GM21423 (cell line): ENCODE data around the gene PTPRM.
"Not testable (repeated sequence)": the region's sequence is repeated elsewhere in the genome, so short reads cannot be mapped to it uniquely, and the experiment has no call there.

ENCODE experiments used
- ATAC-seq: cut with Tn5 transposase; IDR thresholded peaks from one replicate; pipeline ENCODE4 v1.9.1; 2021; ENCODE audit warnings: mild to moderate bottlenecking, moderate library complexity; ENCODE audit not compliant: unreplicated experiment

Gene PTPRM

GRCh38 chr18:7924616-7925015, 357.5 kb downstream of the PTPRM start:
- no peak for ATAC-seq

- no peak for ATAC-seq
These were observed 359.4 kb downstream of the PTPRM start for GRCh38 chr18:7926526-7926925.

GRCh38 chr18:7927119-7927518, 360.0 kb downstream of the PTPRM start:
- ATAC-seq = no peak

GRCh38 chr18:7931763-7932162, 364.6 kb downstream of the PTPRM start:
- no peak for ATAC-seq

GRCh38 chr18:7937268-7937667, 370.2 kb downstream of the PTPRM start:
- ATAC-seq = no peak

GRCh38 chr18:7939521-7939920, 372.4 kb downstream of the PTPRM start:
- no peak for ATAC-seq

GRCh38 chr18:7940379-7940778, 373.3 kb downstream of the PTPRM start:
- ATAC-seq = no peak

GRCh38 chr18:7940971-7941370, 373.9 kb downstream of the PTPRM start:
- ATAC-seq = no peak

GRCh38 chr18:7941533-7941932, 374.4 kb downstream of the PTPRM start:
- ATAC-seq = no peak

- no peak for ATAC-seq
These were observed 378.8 kb downstream of the PTPRM start for GRCh38 chr18:7945882-7946281.

- no peak for ATAC-seq
These were observed 379.7 kb downstream of the PTPRM start for GRCh38 chr18:7946734-7947377.

- no peak for ATAC-seq
These were observed 383.4 kb downstream of the PTPRM start for GRCh38 chr18:7950380-7951136.

- peak; percentile 73 for ATAC-seq
These were observed 386.2 kb downstream of the PTPRM start for GRCh38 chr18:7953095-7953958.

GRCh38 chr18:7954238-7954637, 387.1 kb downstream of the PTPRM start:
- ATAC-seq = no peak

- ATAC-seq = no peak
These were observed 388.1 kb downstream of the PTPRM start for GRCh38 chr18:7955175-7955574.

- ATAC-seq = no peak
These were observed 390.2 kb downstream of the PTPRM start for GRCh38 chr18:7957297-7957696.

- no peak for ATAC-seq
These were observed 391.2 kb downstream of the PTPRM start for GRCh38 chr18:7958081-7958896.

GRCh38 chr18:7958897-7959146, 391.7 kb downstream of the PTPRM start:
- ATAC-seq = no peak

GRCh38 chr18:7966682-7967081, 399.6 kb downstream of the PTPRM start:
- ATAC-seq = not testable (repeated sequence)

- ATAC-seq = no peak
These were observed 407.2 kb downstream of the PTPRM start for GRCh38 chr18:7974200-7974874.

- ATAC-seq = no peak
These were observed 410.8 kb downstream of the PTPRM start for GRCh38 chr18:7977897-7978296.
